Fibroblast of skin of abdomen (primary cell): ENCODE results near the gene ZNF474.
A peak's percentile ranks its signal among the peaks of the same experiment; 100 is the strongest.

ENCODE experiments used
- DNase-seq: peaks from one replicate; pipeline ENCODE4 v3.0.0-alpha.2; 2013

Gene ZNF474

GRCh38 chr5:122118356-122118948, 10.9 kb upstream of the ZNF474 start:
- DNase-seq, result no peak

- DNase-seq, result no peak
Observed at GRCh38 chr5:122119205-122119604, 10.1 kb upstream of the ZNF474 start.

- no peak for DNase-seq
Observed at GRCh38 chr5:122120493-122120892, 8.9 kb upstream of the ZNF474 start.

- DNase-seq, result no peak
Observed at GRCh38 chr5:122120957-122121356, 8.4 kb upstream of the ZNF474 start.

GRCh38 chr5:122121479-122122465, 7.6 kb upstream of the ZNF474 start:
- no peak for DNase-seq

- no peak for DNase-seq
Observed at GRCh38 chr5:122124766-122125165, 4.6 kb upstream of the ZNF474 start.

GRCh38 chr5:122126177-122126755, 3.1 kb upstream of the ZNF474 start:
- peak; percentile 88 for DNase-seq

- DNase-seq, result peak; percentile 40
Observed at GRCh38 chr5:122126756-122127321, 2.5 kb upstream of the ZNF474 start.

- DNase-seq, result no peak
Observed at GRCh38 chr5:122130152-122130551, 806 bp downstream of the ZNF474 start.

- no peak for DNase-seq
Observed at GRCh38 chr5:122137702-122138101, 8.4 kb downstream of the ZNF474 start.

- no peak for DNase-seq
Observed at GRCh38 chr5:122138356-122138755, 9.0 kb downstream of the ZNF474 start.

GRCh38 chr5:122140900-122141299, 11.6 kb downstream of the ZNF474 start:
- no peak for DNase-seq

GRCh38 chr5:122141751-122142150, 12.4 kb downstream of the ZNF474 start:
- DNase-seq, result peak; percentile 76

- DNase-seq, result peak; percentile 88
Observed at GRCh38 chr5:122142480-122143164, 13.3 kb downstream of the ZNF474 start.

- no peak for DNase-seq
Observed at GRCh38 chr5:122144236-122144635, 14.9 kb downstream of the ZNF474 start.

GRCh38 chr5:122145906-122146305, 16.6 kb downstream of the ZNF474 start:
- no peak for DNase-seq

- no peak for DNase-seq
Observed at GRCh38 chr5:122149321-122150090, 20.2 kb downstream of the ZNF474 start.

GRCh38 chr5:122150215-122150614, 20.9 kb downstream of the ZNF474 start:
- DNase-seq, result peak; percentile 73

GRCh38 chr5:122151640-122152039, 22.3 kb downstream of the ZNF474 start:
- peak; percentile 89 for DNase-seq

GRCh38 chr5:122152266-122152900, 23.0 kb downstream of the ZNF474 start:
- no peak for DNase-seq

- peak; percentile 95 for DNase-seq
Observed at GRCh38 chr5:122153230-122153629, 23.9 kb downstream of the ZNF474 start.
